Diencephalon (tissue), 1 donor: Measurements from ENCODE around the gene OR56A5. TPM values are rescaled to one million over a fixed set of nuclear protein-coding genes. Genes with fewer than 3 reads are reported as not detected.

Experiments
- small RNA-seq: library from RNA; depleted of rRNA; stranded (forward); fragments of <200 nt; gene quantifications from one replicate; pipeline ENCODE3, GENCODE V24; 2014
- total RNA-seq: library from RNA; depleted of rRNA; stranded (reverse); fragments of >200 nt; gene quantifications from one replicate; pipeline ENCODE4 v1.2.3, GENCODE V29; 2014

The OR56A5 gene
- total RNA-seq = not detected

DNA sequence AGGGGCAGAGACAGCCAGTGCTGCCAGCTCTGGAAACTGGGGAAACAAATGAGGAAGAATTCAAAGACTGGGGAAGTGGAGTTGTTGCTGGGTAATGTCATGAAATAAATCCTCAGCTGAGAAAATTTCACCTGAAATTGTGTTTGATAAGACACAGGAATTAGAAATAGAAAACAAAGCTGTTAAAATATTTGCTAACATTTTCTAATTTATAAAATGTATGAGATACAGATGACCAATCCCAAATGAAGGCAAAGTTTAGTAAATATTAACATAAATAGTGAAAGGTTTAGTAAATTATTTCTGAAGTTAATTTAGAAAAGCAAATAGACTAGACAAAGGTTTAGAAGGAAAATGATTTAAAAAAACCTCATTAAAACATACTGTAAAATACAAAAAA is at the start of gene OR56A5:
Gene OR56A5, minus strand, starts transcription at position 101 of the 400 bp plus-strand sequence. Its CDS starts 0 bp downstream, at position 101.

DNA sequence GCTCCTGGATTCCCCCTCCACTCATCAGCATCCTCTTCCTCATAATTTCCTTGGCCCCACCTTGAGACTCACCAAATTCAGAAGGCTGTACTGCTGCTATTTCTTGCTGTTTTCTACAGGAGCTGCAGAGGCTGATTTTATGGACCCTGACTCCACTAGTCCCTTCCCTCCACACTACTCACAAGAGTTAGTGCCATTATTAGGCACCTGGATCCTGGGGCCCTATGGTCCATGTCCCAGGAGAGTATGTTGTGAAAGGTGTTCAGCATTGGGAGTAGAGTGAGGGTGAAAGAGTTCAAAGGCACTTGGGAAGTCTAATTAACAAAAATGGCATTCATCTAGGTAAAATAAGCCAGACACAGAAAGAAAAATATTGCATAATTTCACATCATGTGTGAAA is 38.6 kb upstream of the OR56A5 start, which contains the start of gene OR56A4:
Gene OR56A4, minus strand, starts transcription at position 101 of the 400 bp plus-strand sequence. CDS start 3,954 bp downstream, outside the sequence.

GRCh38 chr11:5986885-5987284 is 18.6 kb upstream of the OR56A5 start, which contains the start of gene OR52L1:
Gene OR52L1, minus strand, starts transcription at chr11:5986985. Its CDS starts 55 bp downstream, at chr11:5986930.

GRCh38 chr11:5941951-5942350 is 26.3 kb downstream of the OR56A5 start, which contains the start of gene OR56A3:
Gene OR56A3, plus strand, starts transcription at chr11:5942251. Its CDS starts 5,096 bp downstream, at chr11:5947347.

Small RNA genes within 50 kb of the gene (small RNA-seq; reads per million reads assigned to genes)
- not detected for gene RNA5SP329

Other genes starting within 250 kb of the OR56A5 start
- gene OR56B1, start 232.0 kb downstream of the OR56A5 start, total RNA-seq = not detected
- not detected for gene OR52N4, start 214.3 kb downstream of the OR56A5 start, total RNA-seq
- gene OR52N5, start 185.1 kb downstream of the OR56A5 start, total RNA-seq = not detected
- gene OR52N1, start 177.2 kb downstream of the OR56A5 start, total RNA-seq = not detected
- gene OR52N2, start 159.6 kb downstream of the OR56A5 start, total RNA-seq = not detected
- not detected for gene OR52E6, start 126.6 kb downstream of the OR56A5 start, total RNA-seq
- gene OR52E8, start 110.8 kb downstream of the OR56A5 start, total RNA-seq = not detected
- not detected for gene OR52E4, start 87.9 kb downstream of the OR56A5 start, total RNA-seq
- not detected for gene OR52E5, start 75.3 kb downstream of the OR56A5 start, total RNA-seq
- gene OR56A3, start 26.2 kb downstream of the OR56A5 start, total RNA-seq = not detected
- not detected for gene OR52L1, start 18.5 kb upstream of the OR56A5 start, total RNA-seq
- not detected for gene OR56A4, start 38.5 kb upstream of the OR56A5 start, total RNA-seq
- gene OR56A1, start 62.3 kb upstream of the OR56A5 start, total RNA-seq = 0.23 TPM
- gene OR56B4, start 139.2 kb upstream of the OR56A5 start, total RNA-seq = not detected
- gene OR52B2, start 201.8 kb upstream of the OR56A5 start, total RNA-seq = not detected
- not detected for gene OR52W1, start 230.7 kb upstream of the OR56A5 start, total RNA-seq
- gene C11orf42, start 237.1 kb upstream of the OR56A5 start, total RNA-seq = not detected